Measurements from ENCODE around the gene NHERF1. TPM values are rescaled to one million over a fixed set of nuclear protein-coding genes. Genes with fewer than 3 reads are reported as not detected.

NHERF1 gene
- total RNA-seq, 1 experiment from 2014 or later, result 83.6 TPM

DNA sequence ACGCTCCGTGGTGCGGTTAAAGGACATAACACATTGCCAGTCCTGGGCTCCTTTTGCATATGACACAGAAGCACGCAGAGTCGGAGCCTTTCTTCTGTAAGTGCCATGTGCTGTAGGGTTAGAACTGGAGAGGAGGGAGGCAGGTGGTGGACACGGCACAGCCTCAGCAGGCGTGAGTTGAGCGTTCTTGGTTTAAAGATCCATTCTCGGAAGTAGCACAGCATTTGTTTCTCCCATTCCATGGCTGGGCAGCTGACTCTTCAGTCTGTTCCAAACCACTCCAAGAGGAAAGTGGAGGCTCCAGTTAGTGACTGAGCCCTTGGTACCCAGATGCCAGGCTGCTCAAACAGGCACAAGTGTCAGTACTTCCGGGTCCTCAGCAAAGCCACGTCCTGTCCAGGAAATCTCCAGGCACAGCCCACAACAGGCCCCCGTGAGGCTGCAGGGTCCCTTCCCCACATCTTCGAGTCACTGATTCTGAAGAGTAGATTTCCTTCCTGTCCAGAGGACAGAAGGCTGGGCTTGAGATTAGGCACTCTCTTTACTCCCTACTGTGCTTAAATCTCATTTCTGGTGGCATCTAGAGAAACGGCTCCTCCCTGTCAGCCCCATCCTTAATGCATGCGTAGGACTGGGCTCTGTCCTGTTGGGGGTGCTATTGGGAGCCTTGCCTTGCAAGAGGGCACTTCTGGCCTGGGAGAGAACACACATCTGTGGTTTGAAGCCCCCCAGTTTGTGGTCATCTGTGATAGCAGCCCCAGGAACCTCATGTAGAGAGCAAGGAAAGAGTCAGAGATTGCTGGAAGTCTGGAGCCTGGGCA lies 67.3 kb downstream of the NHERF1 start:
- Histone ChIP-seq H4K20me1 (ENCODE audit: insufficient read depth) (no peaks in the 10 kb centered on the region), H3K27ac (no peak overlapping the region), H3K4me3 (no peak overlapping the region), H3K4me2 (no peak overlapping the region), H3K9me3 (ENCODE audit: insufficient read depth, low read depth) (no peaks in the 10 kb centered on the region), H3K36me3 (ENCODE audit: low read depth) (no peaks in the 10 kb centered on the region), H3K4me1 (replicated peaks; ENCODE audit: insufficient read depth) (no peaks in the 10 kb centered on the region), H3K79me2 (ENCODE audit: low read depth) (no peaks in the 10 kb centered on the region), H3K9me2 (ENCODE audit: insufficient read depth) (no peaks in the 10 kb centered on the region), H3K27me3 (ENCODE audit: insufficient read depth, low read depth) (no peaks in the 10 kb centered on the region), H2AFZ (no peak overlapping the region), H3F3A (ENCODE audit: insufficient read depth, low read depth) (no peaks in the 10 kb centered on the region)
- intact Hi-C loops (cut with micrococcal nuclease; ENCODE audit: unreplicated experiment), result no loop called here
- ChIA-PET CTCF (interaction anchor here (0.5 kb wide), 1 partner anchor 27 kb away, joined by 3 read pairs; no protein-coding TSS in a partner anchor), POLR2A (ENCODE audit: unreplicated experiment) (no interaction called here)
- no peak for DNase-seq
- TF ChIP-seq, protein P1, sequence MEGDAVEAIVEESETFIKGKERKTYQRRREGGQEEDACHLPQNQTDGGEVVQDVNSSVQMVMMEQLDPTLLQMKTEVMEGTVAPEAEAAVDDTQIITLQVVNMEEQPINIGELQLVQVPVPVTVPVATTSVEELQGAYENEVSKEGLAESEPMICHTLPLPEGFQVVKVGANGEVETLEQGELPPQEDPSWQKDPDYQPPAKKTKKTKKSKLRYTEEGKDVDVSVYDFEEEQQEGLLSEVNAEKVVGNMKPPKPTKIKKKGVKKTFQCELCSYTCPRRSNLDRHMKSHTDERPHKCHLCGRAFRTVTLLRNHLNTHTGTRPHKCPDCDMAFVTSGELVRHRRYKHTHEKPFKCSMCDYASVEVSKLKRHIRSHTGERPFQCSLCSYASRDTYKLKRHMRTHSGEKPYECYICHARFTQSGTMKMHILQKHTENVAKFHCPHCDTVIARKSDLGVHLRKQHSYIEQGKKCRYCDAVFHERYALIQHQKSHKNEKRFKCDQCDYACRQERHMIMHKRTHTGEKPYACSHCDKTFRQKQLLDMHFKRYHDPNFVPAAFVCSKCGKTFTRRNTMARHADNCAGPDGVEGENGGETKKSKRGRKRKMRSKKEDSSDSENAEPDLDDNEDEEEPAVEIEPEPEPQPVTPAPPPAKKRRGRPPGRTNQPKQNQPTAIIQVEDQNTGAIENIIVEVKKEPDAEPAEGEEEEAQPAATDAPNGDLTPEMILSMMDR (conservative IDR thresholded peaks at IDR 0.05), result no peak; the same call in 1 of the 2 replicates
- BruUV-seq (replicated peaks), result no TSS peak

DNA sequence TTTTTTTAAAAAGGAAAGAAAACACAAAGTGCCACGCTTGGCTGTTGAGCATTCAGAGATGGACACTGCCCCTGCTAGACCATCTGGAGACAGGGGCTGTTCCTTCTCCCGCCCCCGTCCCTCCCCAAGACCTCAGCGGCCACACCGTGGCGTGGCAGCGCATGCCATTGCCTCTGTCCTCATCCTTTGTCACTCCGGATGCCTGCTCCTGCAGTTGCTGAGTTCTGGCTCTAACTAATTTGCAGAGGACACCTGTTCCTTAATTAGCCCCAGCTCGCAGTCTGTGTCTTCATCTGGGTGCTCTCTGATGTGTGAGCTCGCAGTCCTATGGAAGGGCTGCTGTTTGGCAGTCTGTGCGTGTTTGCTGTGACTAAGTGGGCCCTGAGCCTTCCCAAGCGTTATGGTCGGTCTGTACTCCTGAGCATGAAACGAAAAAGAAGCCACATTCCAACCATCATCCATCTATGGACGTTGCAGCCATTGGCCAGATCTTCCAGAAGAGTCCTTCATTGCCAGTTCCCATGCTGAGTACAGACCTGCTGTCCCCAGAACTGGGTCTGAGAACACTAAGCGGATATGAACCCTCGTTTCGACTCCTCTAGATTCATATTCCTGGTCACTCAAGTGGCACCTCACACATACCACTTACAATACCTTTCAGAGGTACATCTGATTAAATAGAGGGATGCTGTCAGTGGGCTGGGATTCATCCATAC lies 68.6 kb downstream of the NHERF1 start:
- DNase-seq, result no peak
- POLR2A ChIA-PET (ENCODE audit: unreplicated experiment), result no interaction called here
- Histone ChIP-seq H3K27ac (no peak overlapping the region), H3K4me2 (no peak overlapping the region), H3K4me1 (replicated peaks; ENCODE audit: insufficient read depth) (no peaks in the 10 kb centered on the region), H3K9me2 (ENCODE audit: insufficient read depth) (no peaks in the 10 kb centered on the region), H3K27me3 (ENCODE audit: insufficient read depth, low read depth) (no peaks in the 10 kb centered on the region), H3K4me3 (no peak overlapping the region), H4K20me1 (ENCODE audit: insufficient read depth) (no peaks in the 10 kb centered on the region), H3K9me3 (ENCODE audit: insufficient read depth, low read depth) (no peaks in the 10 kb centered on the region), H3K79me2 (ENCODE audit: low read depth) (no peaks in the 10 kb centered on the region), H3F3A (ENCODE audit: insufficient read depth, low read depth) (no peaks in the 10 kb centered on the region), H2AFZ (no peak overlapping the region), H3K36me3 (ENCODE audit: low read depth) (no peaks in the 10 kb centered on the region)
- CTCF ChIA-PET, result no interaction called here
- intact Hi-C loops (cut with micrococcal nuclease; ENCODE audit: unreplicated experiment), result no loop called here
- BruUV-seq (replicated peaks), result no TSS peak
- no peak for TF ChIP-seq EZH2 (IDR thresholded peaks at IDR 0.05; ENCODE audit: low read depth)
- TF ChIP-seq, protein P1 (conservative IDR thresholded peaks at IDR 0.05), result no peak

- POLR2A ChIA-PET (ENCODE audit: unreplicated experiment), result no interaction called here
- Histone ChIP-seq H3K27ac (no peak overlapping the region), H3K36me3 (ENCODE audit: low read depth) (no peaks in the 10 kb centered on the region), H2AFZ (no peak overlapping the region), H3K4me3 (no peak overlapping the region), H3F3A (ENCODE audit: insufficient read depth, low read depth) (no peaks in the 10 kb centered on the region), H3K79me2 (ENCODE audit: low read depth) (no peaks in the 10 kb centered on the region), H3K27me3 (ENCODE audit: insufficient read depth, low read depth) (no peaks in the 10 kb centered on the region), H3K9me3 (ENCODE audit: insufficient read depth, low read depth) (no peaks in the 10 kb centered on the region), H4K20me1 (ENCODE audit: insufficient read depth) (no peaks in the 10 kb centered on the region), H3K4me1 (replicated peaks; ENCODE audit: insufficient read depth) (no peaks in the 10 kb centered on the region), H3K9me2 (ENCODE audit: insufficient read depth) (no peaks in the 10 kb centered on the region), H3K4me2 (no peak overlapping the region)
- TF ChIP-seq, protein P1 (conservative IDR thresholded peaks at IDR 0.05), result no peak
- no peak for TF ChIP-seq EZH2 (IDR thresholded peaks at IDR 0.05; ENCODE audit: low read depth)
- CTCF ChIA-PET, result no interaction called here
- no peak for DNase-seq
- intact Hi-C loops (cut with micrococcal nuclease; ENCODE audit: unreplicated experiment), result no loop called here
- no TSS peak for BruUV-seq (replicated peaks)
Measured at GRCh38 chr17:74818291-74818938, 70.0 kb downstream of the NHERF1 start.

Small RNA genes within 50 kb of the gene (microRNA-seq; reads per million reads assigned to microRNA genes)
- gene MIR3615 (ENCODE audit: borderline number of aligned reads, borderline replicate concordance), result 87.5 reads per million, percentile 48 among the genes with 10 or more reads in this experiment

Other genes with a start within 250 kb of the NHERF1 start
- gene CD300LB, start 217.2 kb upstream of the NHERF1 start, total RNA-seq (2021), result not detected in 2 replicates
- not detected in 2 replicates for gene CD300C, start 202.5 kb upstream of the NHERF1 start, total RNA-seq (2021)
- gene CD300H, start 181.1 kb upstream of the NHERF1 start, total RNA-seq (2021), result not detected in 2 replicates
- not detected in 2 replicates for gene CD300LD, start 156.3 kb upstream of the NHERF1 start, total RNA-seq (2021)
- gene CD300E, start 124.9 kb upstream of the NHERF1 start, total RNA-seq (2021), result not detected in 2 replicates
- not detected in 2 replicates for gene CD300LF, start 35.7 kb upstream of the NHERF1 start, total RNA-seq (2021)
- gene RAB37, start 11.4 kb upstream of the NHERF1 start, total RNA-seq (2021), result not detected in 2 replicates
- 31.5 and 37.6 TPM in 2 replicates for gene NAT9, start 27.7 kb downstream of the NHERF1 start, total RNA-seq (2021)
- gene GRIN2C, start 111.3 kb downstream of the NHERF1 start, total RNA-seq (2021), result 0.11 TPM in 1 of 2 replicates, not detected in the other
- 18.2 and 30.7 TPM in 2 replicates for gene FDXR, start 124.4 kb downstream of the NHERF1 start, total RNA-seq (2021)
- gene FADS6, start 145.0 kb downstream of the NHERF1 start, total RNA-seq (2021), result not detected in 2 replicates
- 0.22 and 0.28 TPM in 2 replicates for gene USH1G, start 174.6 kb downstream of the NHERF1 start, total RNA-seq (2021)
- not detected in 2 replicates for gene OTOP2, start 175.6 kb downstream of the NHERF1 start, total RNA-seq (2021)
- not detected in 2 replicates for gene OTOP3, start 187.3 kb downstream of the NHERF1 start, total RNA-seq (2021)
- 32.1 and 49.7 TPM in 2 replicates for gene HID1, start 224.1 kb downstream of the NHERF1 start, total RNA-seq (2021)
- gene CDR2L, start 239.0 kb downstream of the NHERF1 start, total RNA-seq (2021), result 15.1 and 22.8 TPM in 2 replicates